ENCODE measurements around the gene FGF14.

FGF14 gene

GRCh38 chr13:102326381-102327118 lies 75.3 kb downstream of the FGF14 start:
- Histone ChIP-seq H4K20me1 (ENCODE audit: control insufficient read depth, insufficient read depth, low read depth, low read length) (no peaks in the 10 kb centered on the region), H3K4me2 (ENCODE audit: low read length) (no peak overlapping the region), H3K4me1 (ENCODE audit: control insufficient read depth, low read length) (no peaks in the 10 kb centered on the region), H3K4me3 (ENCODE audit: low read length) (no peak overlapping the region), H3K27ac (ENCODE audit: low read depth, low read length) (no peak overlapping the region), H3K27me3 (ENCODE audit: control insufficient read depth, low read length) (no peaks in the 10 kb centered on the region), H3K36me3 (ENCODE audit: control insufficient read depth, low read length) (no peaks in the 10 kb centered on the region), H3F3A (ENCODE audit: control insufficient read depth, insufficient read depth) (no peaks in the 10 kb centered on the region), H3K79me2 (ENCODE audit: control insufficient read depth, low read length) (no peaks in the 10 kb centered on the region), H3K9me3 (ENCODE audit: control insufficient read depth, insufficient read depth, low read length) (no peaks in the 10 kb centered on the region), H3K9me2 (replicated peaks; ENCODE audit: control insufficient read depth, low read length) (no peaks in the 10 kb centered on the region)
- TF ChIP-seq EZH2phosphoT487 (IDR thresholded peaks at IDR 0.05; ENCODE audit: borderline replicate concordance, low read length) (no peak), CTCF (IDR thresholded peaks at IDR 0.05; ENCODE audit: low read depth, low read length, poor library complexity, severe bottlenecking) (no peak)

- Histone ChIP-seq H3K27ac (ENCODE audit: low read depth, low read length) (no peak overlapping the region), H3K27me3 (ENCODE audit: control insufficient read depth, low read length) (no peaks in the 10 kb centered on the region), H3K4me1 (ENCODE audit: control insufficient read depth, low read length) (no peaks in the 10 kb centered on the region), H3K9me3 (ENCODE audit: control insufficient read depth, insufficient read depth, low read length) (no peaks in the 10 kb centered on the region), H4K20me1 (ENCODE audit: control insufficient read depth, insufficient read depth, low read depth, low read length) (no peaks in the 10 kb centered on the region), H3K79me2 (ENCODE audit: control insufficient read depth, low read length) (no peaks in the 10 kb centered on the region), H3F3A (ENCODE audit: control insufficient read depth, insufficient read depth) (no peaks in the 10 kb centered on the region), H3K4me2 (ENCODE audit: low read length) (no peak overlapping the region), H3K4me3 (ENCODE audit: low read length) (no peak overlapping the region), H3K36me3 (ENCODE audit: control insufficient read depth, low read length) (no peaks in the 10 kb centered on the region), H3K9me2 (replicated peaks; ENCODE audit: control insufficient read depth, low read length) (no peaks in the 10 kb centered on the region)
- no peak for TF ChIP-seq EZH2phosphoT487 (IDR thresholded peaks at IDR 0.05; ENCODE audit: borderline replicate concordance, low read length)
Measured at GRCh38 chr13:102325321-102325720, 76.5 kb downstream of the FGF14 start.

- Histone ChIP-seq H3K4me3 (ENCODE audit: low read length) (no peak overlapping the region), H3K27ac (ENCODE audit: low read depth, low read length) (no peak overlapping the region), H3F3A (ENCODE audit: control insufficient read depth, insufficient read depth) (no peaks in the 10 kb centered on the region), H3K9me3 (ENCODE audit: control insufficient read depth, insufficient read depth, low read length) (no peaks in the 10 kb centered on the region), H3K9me2 (replicated peaks; ENCODE audit: control insufficient read depth, low read length) (no peaks in the 10 kb centered on the region), H3K79me2 (ENCODE audit: control insufficient read depth, low read length) (no peaks in the 10 kb centered on the region), H4K20me1 (ENCODE audit: control insufficient read depth, insufficient read depth, low read depth, low read length) (no peaks in the 10 kb centered on the region), H3K27me3 (ENCODE audit: control insufficient read depth, low read length) (no peaks in the 10 kb centered on the region), H3K36me3 (ENCODE audit: control insufficient read depth, low read length) (no peaks in the 10 kb centered on the region), H3K4me2 (ENCODE audit: low read length) (no peak overlapping the region), H3K4me1 (ENCODE audit: control insufficient read depth, low read length) (no peaks in the 10 kb centered on the region)
- TF ChIP-seq CTCF (IDR thresholded peaks at IDR 0.05; ENCODE audit: low read depth, low read length, poor library complexity, severe bottlenecking) (no peak), EZH2phosphoT487 (IDR thresholded peaks at IDR 0.05; ENCODE audit: borderline replicate concordance, low read length) (no peak)
Measured at GRCh38 chr13:102323505-102323904, 78.3 kb downstream of the FGF14 start.

- H3K9me2 ChIP-seq (replicated peaks; ENCODE audit: control insufficient read depth, low read length) = no peaks in the 10 kb centered on the region
- H3F3A ChIP-seq (ENCODE audit: control insufficient read depth, insufficient read depth) = no peaks in the 10 kb centered on the region
- H4K20me1 ChIP-seq (ENCODE audit: control insufficient read depth, insufficient read depth, low read depth, low read length) = no peaks in the 10 kb centered on the region
- H3K36me3 ChIP-seq (ENCODE audit: control insufficient read depth, low read length) = no peaks in the 10 kb centered on the region
- no peaks in the 10 kb centered on the region for H3K27me3 ChIP-seq (ENCODE audit: control insufficient read depth, low read length)
- no peak overlapping the region for H3K27ac ChIP-seq (ENCODE audit: low read depth, low read length)
- no peaks in the 10 kb centered on the region for H3K9me3 ChIP-seq (ENCODE audit: control insufficient read depth, insufficient read depth, low read length)
- TF ChIP-seq EZH2phosphoT487 (IDR thresholded peaks at IDR 0.05; ENCODE audit: borderline replicate concordance, low read length) (no peak), CTCF (IDR thresholded peaks at IDR 0.05; ENCODE audit: low read depth, low read length, poor library complexity, severe bottlenecking) (no peak)
- H3K79me2 ChIP-seq (ENCODE audit: control insufficient read depth, low read length) = no peaks in the 10 kb centered on the region
- H3K4me2 ChIP-seq (ENCODE audit: low read length) = no peak overlapping the region
- no peaks in the 10 kb centered on the region for H3K4me1 ChIP-seq (ENCODE audit: control insufficient read depth, low read length)
- no peak overlapping the region for H3K4me3 ChIP-seq (ENCODE audit: low read length)
Measured at GRCh38 chr13:102323012-102323411, 78.8 kb downstream of the FGF14 start.

Measured in DOHH2 (cell line).